HG03159 (cell line): ENCODE results near the gene KRT5.

Experiments
- ATAC-seq: cut with Tn5 transposase; IDR thresholded peaks from one replicate; pipeline ENCODE4 v1.9.1; 2021; ENCODE audit warnings: mild to moderate bottlenecking, moderate library complexity; ENCODE audit not compliant: unreplicated experiment

The KRT5 gene

GRCh38 chr12:52539083-52539820 is 19.1 kb upstream of the KRT5 start:
- no peak for ATAC-seq

- ATAC-seq: no peak
Measured at GRCh38 chr12:52537101-52537500, 16.9 kb upstream of the KRT5 start.

- ATAC-seq: no peak
Measured at GRCh38 chr12:52535574-52535973, 15.4 kb upstream of the KRT5 start.

GRCh38 chr12:52534482-52534881 is 14.3 kb upstream of the KRT5 start:
- ATAC-seq: no peak

GRCh38 chr12:52533686-52534470 is 13.7 kb upstream of the KRT5 start:
- ATAC-seq: no peak

GRCh38 chr12:52532636-52533035 is 12.4 kb upstream of the KRT5 start:
- ATAC-seq: no peak

- ATAC-seq: no peak
Measured at GRCh38 chr12:52531566-52532300, 11.5 kb upstream of the KRT5 start.

- ATAC-seq: no peak
Measured at GRCh38 chr12:52530905-52531304, 10.7 kb upstream of the KRT5 start.

GRCh38 chr12:52530366-52530765 is 10.2 kb upstream of the KRT5 start:
- ATAC-seq: no peak

- no peak for ATAC-seq
Measured at GRCh38 chr12:52529846-52530245, 9.7 kb upstream of the KRT5 start.

- no peak for ATAC-seq
Measured at GRCh38 chr12:52529417-52529816, 9.2 kb upstream of the KRT5 start.

GRCh38 chr12:52528641-52529143 is 8.5 kb upstream of the KRT5 start:
- no peak for ATAC-seq

GRCh38 chr12:52527121-52527800 is 7.1 kb upstream of the KRT5 start:
- ATAC-seq: no peak

GRCh38 chr12:52526511-52526951 is 6.3 kb upstream of the KRT5 start:
- ATAC-seq: no peak

GRCh38 chr12:52525661-52526499 is 5.7 kb upstream of the KRT5 start:
- ATAC-seq: no peak

GRCh38 chr12:52524898-52525591 is 4.9 kb upstream of the KRT5 start:
- ATAC-seq: no peak

- no peak for ATAC-seq
Measured at GRCh38 chr12:52524241-52524897, 4.2 kb upstream of the KRT5 start.

GRCh38 chr12:52523824-52524223 is 3.6 kb upstream of the KRT5 start:
- no peak for ATAC-seq
